Hematopoietic multipotent progenitor cell treated with erythropoietin and hydrocortisone succinate and interleukin-3 and kit ligand, for 17 days (in vitro differentiated cells): ENCODE measurements around the gene FKBP5.
"Not testable (repeated sequence)": the region's sequence is repeated elsewhere in the genome, so short reads cannot be mapped to it uniquely, and the experiment has no call there.

Experiments
- DNase-seq: peaks from one replicate; pipeline ENCODE4 v3.0.0-alpha.2; 2015; ENCODE audit warnings: low spot score

Gene FKBP5

GRCh38 chr6:35723587-35723986 lies 34.9 kb upstream of the FKBP5 start:
- DNase-seq, result no peak

- no peak for DNase-seq
These were observed 33.5 kb upstream of the FKBP5 start for GRCh38 chr6:35722121-35722761.

- DNase-seq, result no peak
These were observed 31.4 kb upstream of the FKBP5 start for GRCh38 chr6:35719830-35720733.

GRCh38 chr6:35719404-35719829 lies 30.7 kb upstream of the FKBP5 start:
- no peak for DNase-seq

GRCh38 chr6:35718911-35719381 lies 30.2 kb upstream of the FKBP5 start:
- no peak for DNase-seq

GRCh38 chr6:35718375-35718736 lies 29.6 kb upstream of the FKBP5 start:
- no peak for DNase-seq

GRCh38 chr6:35717449-35718374 lies 29.0 kb upstream of the FKBP5 start:
- no peak for DNase-seq

GRCh38 chr6:35716798-35717197 lies 28.1 kb upstream of the FKBP5 start:
- no peak for DNase-seq

GRCh38 chr6:35713006-35713767 lies 24.5 kb upstream of the FKBP5 start:
- DNase-seq, result no peak

- DNase-seq, result no peak
These were observed 23.0 kb upstream of the FKBP5 start for GRCh38 chr6:35711731-35712130.

GRCh38 chr6:35710241-35710847 lies 21.6 kb upstream of the FKBP5 start:
- no peak for DNase-seq

GRCh38 chr6:35708585-35708984 lies 19.9 kb upstream of the FKBP5 start:
- DNase-seq, result no peak

GRCh38 chr6:35707714-35708407 lies 19.1 kb upstream of the FKBP5 start:
- no peak for DNase-seq

- no peak for DNase-seq
These were observed 17.8 kb upstream of the FKBP5 start for GRCh38 chr6:35706468-35706867.

GRCh38 chr6:35703554-35703953 lies 14.8 kb upstream of the FKBP5 start:
- DNase-seq, result no peak

- DNase-seq, result no peak
These were observed 10.1 kb upstream of the FKBP5 start for GRCh38 chr6:35698858-35699257.

GRCh38 chr6:35698430-35698829 lies 9.7 kb upstream of the FKBP5 start:
- not testable (repeated sequence) for DNase-seq

GRCh38 chr6:35694462-35694861 lies 5.7 kb upstream of the FKBP5 start:
- DNase-seq, result no peak

- no peak for DNase-seq
These were observed 2.5 kb upstream of the FKBP5 start for GRCh38 chr6:35691027-35691824.

- no peak for DNase-seq
These were observed 1.8 kb upstream of the FKBP5 start for GRCh38 chr6:35690484-35690883.
